ENCODE data around the gene PRPF6.

- TF ChIP-seq EZH2 (IDR thresholded peaks at IDR 0.05; ENCODE audit: borderline replicate concordance, low read length) (no peak), CTCF (conservative IDR thresholded peaks at IDR 0.05 in 1 of 2, IDR thresholded peaks at IDR 0.05 in 1 of 2; ENCODE audit: extremely low read depth in 1 of 2, insufficient read depth in 1 of 2, low read depth in 1 of 2, low read length in 2 of 2) (no peak)
These were observed 14.6 kb upstream of the PRPF6 start for GRCh38 chr20:63966172-63966943.

Data from mammary epithelial cell (primary cell).